HUDEP-2 (cell line): ENCODE data around the gene PRICKLE3.
"Not testable (repeated sequence)": the region's sequence is repeated elsewhere in the genome, so short reads cannot be mapped to it uniquely, and the experiment has no call there.

ENCODE experiments used
- DNase-seq, 76 experiments: peaks; one replicate each; lab custom pipeline; 2025; ENCODE audit not compliant: unreplicated experiment in 76 of 76; lab: John Stamatoyannopoulos, UW

The PRICKLE3 gene

DNA sequence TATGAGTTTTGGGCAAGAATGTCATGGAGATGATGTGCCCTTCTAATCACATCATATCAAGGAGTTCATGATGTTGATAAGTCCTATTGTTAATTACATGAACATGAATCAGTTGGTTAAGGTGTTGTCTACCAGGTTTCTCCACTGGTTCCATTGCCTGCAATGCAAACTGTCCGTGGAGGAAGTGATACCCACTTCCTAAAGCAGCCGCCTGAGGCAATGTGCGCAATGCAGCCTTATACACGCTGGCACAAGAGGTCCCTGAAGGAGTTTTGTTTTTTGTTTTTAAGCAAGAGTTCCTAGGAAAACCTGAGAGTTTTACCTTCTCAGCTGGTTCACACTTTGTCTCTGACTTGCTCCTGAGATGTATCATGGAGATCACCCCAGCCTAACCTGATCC, 56.7 kb downstream of the PRICKLE3 start:
- DNase-seq, result no peak

DNA sequence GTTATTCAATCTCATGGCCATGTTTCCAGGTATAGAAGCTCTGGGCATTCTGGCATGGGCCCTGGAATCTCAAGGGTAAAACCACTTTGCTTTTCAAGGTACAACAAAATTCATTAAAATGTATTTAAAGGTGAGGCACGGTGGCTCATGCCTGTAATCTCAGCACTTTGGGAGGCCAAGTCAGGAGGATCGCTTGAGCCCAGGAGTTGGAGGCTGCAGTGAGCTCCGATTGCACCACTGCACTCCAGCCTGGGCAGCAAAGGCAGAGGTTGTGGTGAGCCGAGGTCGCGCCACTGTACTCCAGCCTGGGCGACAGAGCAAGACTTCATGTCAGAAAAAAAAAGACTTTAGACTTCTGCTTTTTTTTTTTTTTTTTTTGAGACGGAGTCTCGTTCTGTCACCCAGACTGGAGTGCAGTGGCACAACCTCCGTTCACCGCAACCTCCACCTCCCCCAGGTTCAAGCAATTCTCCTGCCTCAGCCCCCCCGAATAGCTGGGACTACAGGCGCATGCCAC, 58.4 kb downstream of the PRICKLE3 start:
- not testable (repeated sequence) for DNase-seq
